ENCODE data around the gene TPI1. TPM values are rescaled to one million over a fixed set of nuclear protein-coding genes. Genes with fewer than 3 reads are reported as not detected.
A peak's percentile ranks its signal among the peaks of the same experiment; 100 is the strongest.
"Not testable (repeated sequence)": the region's sequence is repeated elsewhere in the genome, so short reads cannot be mapped to it uniquely, and the experiment has no call there.

The TPI1 gene
- total RNA-seq, 1 donor from 2014 or later = 499 TPM

DNA sequence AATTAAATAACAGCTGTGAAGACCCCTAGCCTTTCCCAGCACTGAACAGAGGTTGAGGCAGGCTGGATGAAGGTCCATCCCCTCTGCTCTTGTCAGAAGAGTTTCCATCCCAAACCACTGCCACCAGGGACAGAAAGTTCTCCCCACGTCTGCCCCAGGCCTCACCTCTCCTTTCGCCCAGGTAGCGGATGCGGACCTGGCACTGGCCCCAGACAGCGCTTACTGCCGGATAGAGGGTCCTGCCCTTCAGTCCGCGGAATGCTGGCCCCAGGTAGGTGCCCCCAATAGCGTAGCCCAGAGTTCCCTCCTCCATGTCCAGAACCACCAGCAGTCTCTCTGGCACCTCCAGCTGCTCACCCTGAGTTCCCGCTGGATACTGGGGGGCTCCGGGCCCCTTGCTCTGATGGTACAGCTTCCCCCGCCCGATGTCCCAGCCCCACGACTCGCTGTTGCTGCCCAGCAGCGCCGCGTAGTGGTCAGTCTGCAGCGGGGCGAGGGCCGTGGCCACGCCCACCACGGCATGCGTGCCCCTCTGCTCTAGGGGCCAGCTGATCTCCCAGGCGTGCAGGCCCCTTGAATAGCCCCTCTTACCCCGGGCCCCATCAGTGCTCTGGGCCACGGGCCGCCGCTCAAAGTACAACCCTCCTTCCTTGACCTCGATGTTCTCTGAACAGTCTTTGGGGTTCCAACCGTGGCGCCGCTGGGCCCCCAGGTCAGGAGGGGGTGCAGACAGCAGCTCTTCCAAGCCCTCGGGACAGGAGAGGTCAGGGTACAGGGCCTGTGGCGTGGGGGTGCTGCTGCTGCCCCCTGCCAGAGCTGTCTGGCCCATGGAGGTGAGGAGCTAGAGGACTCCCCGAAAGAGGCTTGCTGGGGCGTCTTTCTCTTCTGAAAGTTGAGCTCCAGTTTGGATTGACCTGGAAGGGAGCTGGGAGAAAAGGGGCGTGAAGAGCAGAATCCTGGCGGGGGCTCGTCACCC, 5.0 kb downstream of the TPI1 start:
- no peak for DNase-seq (ENCODE audit: low read depth)
- peaks cover 9% of the 10 kb centered on the region for H3K36me3 ChIP-seq (ENCODE audit: control insufficient read depth, insufficient read depth, low read length)
- no peaks in the 10 kb centered on the region for H3K27me3 ChIP-seq (ENCODE audit: control insufficient read depth, insufficient read depth, low read length)
- TF ChIP-seq CTCF (IDR thresholded peaks at IDR 0.05; ENCODE audit: insufficient read depth, low read length, poor library complexity, severe bottlenecking) = peak; percentile 97
- H3K4me3 ChIP-seq (ENCODE audit: low read depth, low read length) = peak overlapping the region; percentile 76

DNA sequence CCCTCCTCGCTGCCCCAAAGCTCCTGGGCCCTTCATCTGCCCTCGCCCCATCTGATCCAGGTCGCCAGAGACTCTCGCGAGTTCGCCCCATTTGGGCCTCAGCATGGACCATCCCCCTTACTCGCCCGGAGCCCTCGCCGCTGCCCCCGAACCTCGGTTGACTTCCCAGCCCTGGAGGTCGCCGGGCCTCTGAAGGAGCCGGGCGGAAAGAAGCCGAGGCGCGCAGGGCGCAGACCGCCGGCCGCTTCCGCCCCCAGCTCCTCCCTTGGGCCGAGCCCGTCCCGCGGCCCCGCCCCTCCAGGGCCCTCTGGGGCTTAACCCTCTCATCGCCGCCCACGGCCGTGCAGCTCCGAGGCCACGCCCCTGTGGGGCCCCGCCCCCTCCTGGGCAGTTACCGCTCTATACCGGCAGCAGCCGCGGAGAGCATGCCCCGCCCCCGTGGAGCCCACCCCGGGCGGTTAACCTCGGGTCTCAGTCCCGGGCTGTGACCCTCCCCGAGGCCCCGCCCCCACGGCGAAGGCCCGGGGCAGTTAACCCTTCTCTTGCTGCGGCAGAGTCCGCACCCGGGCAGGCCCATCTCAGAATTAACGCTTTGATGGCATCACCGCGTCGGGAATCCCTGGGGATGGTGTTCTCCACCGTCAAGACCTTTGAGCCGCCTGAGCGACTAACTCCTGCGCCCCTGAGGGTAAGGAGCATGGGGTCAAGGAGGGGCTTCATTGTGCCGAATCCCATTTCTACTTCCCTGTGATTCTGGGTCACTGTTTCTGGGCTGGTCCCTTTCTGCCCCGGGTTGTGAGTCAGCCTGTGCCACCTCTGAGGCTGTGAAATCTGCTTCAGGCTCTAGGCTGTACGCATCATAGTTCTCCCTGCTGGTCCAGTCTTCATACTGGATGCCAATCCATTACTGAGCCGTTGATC, 6.0 kb downstream of the TPI1 start, which contains the start of gene SPSB2:
Gene SPSB2, minus strand, starts transcription at position 210 of the 921 bp plus-strand sequence. CDS start 402 bp downstream, outside the sequence.
- peak within 1 kb of the TSS; percentile 76 for H3K4me3 ChIP-seq (ENCODE audit: low read depth, low read length)
- peak; percentile 76 for DNase-seq (ENCODE audit: low read depth)
- no peak for TF ChIP-seq CTCF (IDR thresholded peaks at IDR 0.05; ENCODE audit: insufficient read depth, low read length, poor library complexity, severe bottlenecking)
- H3K36me3 ChIP-seq (ENCODE audit: control insufficient read depth, insufficient read depth, low read length) = peaks cover 9% of the 10 kb centered on the region
- H3K27me3 ChIP-seq (ENCODE audit: control insufficient read depth, insufficient read depth, low read length) = no peaks in the 10 kb centered on the region

DNA sequence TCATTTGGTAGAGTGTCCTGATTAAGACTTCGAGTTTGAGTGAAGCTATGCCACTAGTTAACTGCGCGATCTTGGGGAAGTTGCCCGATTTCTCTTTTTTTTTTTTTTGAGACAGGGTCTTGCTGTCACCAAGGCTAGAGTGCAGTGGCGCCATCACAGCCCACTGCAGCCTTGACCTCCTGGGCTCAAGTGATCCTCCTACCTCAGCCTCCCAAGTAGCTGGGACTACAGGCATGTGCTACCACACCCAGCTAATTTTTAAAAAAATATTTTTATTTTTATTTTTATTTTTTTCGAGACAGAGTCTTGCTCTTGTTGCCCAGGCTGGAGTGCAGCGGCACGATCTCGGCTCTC, 6.7 kb downstream of the TPI1 start:
- H3K4me3 ChIP-seq (ENCODE audit: low read depth, low read length) = peak overlapping the region; percentile 76
- DNase-seq (ENCODE audit: low read depth); H3K27me3 ChIP-seq (ENCODE audit: control insufficient read depth, insufficient read depth, low read length); H3K36me3 ChIP-seq (ENCODE audit: control insufficient read depth, insufficient read depth, low read length): not testable (repeated sequence)

DNA sequence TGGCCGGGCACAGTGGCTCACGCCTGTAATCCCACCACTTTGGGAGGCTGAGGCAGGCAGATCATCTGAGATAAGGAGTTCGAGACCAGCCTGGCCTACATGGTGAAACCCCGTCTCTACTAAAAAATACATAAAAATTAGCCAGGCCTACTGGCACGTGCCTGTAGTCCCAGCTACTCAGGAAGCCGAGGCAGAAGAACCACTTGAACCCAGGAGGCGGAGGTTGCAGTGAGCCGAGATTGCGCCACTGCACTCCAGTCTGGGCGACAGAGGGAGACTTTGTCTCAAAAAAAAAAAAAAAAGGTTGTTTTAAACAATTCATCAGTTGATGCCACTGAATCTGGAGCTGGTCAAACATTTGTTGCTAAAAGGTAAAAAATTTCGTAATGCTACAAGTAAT, 12.5 kb downstream of the TPI1 start:
- not testable (repeated sequence) for H3K4me3 ChIP-seq (ENCODE audit: low read depth, low read length); H3K36me3 ChIP-seq (ENCODE audit: control insufficient read depth, insufficient read depth, low read length); DNase-seq (ENCODE audit: low read depth); H3K27me3 ChIP-seq (ENCODE audit: control insufficient read depth, insufficient read depth, low read length)

- no peaks in the 10 kb centered on the region for H3K36me3 ChIP-seq (ENCODE audit: control insufficient read depth, insufficient read depth, low read length)
- H3K4me3 ChIP-seq (ENCODE audit: low read depth, low read length) = no peak overlapping the region
- DNase-seq (ENCODE audit: low read depth) = no peak
- TF ChIP-seq CTCF (IDR thresholded peaks at IDR 0.05; ENCODE audit: insufficient read depth, low read length, poor library complexity, severe bottlenecking) = no peak
- H3K27me3 ChIP-seq (ENCODE audit: control insufficient read depth, insufficient read depth, low read length) = no peaks in the 10 kb centered on the region
Observed at GRCh38 chr12:6883252-6883651, 15.9 kb downstream of the TPI1 start.

DNA sequence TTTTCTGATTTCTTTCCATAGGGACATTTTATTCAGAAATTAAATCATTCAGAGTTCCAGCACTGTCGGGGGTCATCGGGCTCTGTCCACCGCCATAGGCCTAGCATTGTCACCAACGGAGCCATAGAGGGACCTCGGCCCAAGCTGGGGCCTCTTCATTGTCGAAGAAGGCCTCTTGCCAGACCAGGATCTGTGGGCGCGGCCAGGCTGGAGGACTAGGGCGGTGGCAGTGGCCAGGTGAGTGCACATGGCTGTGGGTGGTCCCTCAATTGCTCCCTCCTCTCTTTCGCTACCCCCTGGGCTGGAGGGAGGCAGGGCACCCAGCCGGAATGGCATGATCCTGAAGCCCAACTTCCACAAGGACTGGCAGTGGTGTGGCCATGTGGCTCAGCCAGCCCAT, 16.4 kb downstream of the TPI1 start:
- Histone ChIP-seq H3K4me3 (ENCODE audit: low read depth, low read length) (no peak overlapping the region), H3K27me3 (ENCODE audit: control insufficient read depth, insufficient read depth, low read length) (no peaks in the 10 kb centered on the region), H3K36me3 (ENCODE audit: control insufficient read depth, insufficient read depth, low read length) (no peaks in the 10 kb centered on the region)
- no peak for DNase-seq (ENCODE audit: low read depth)
- TF ChIP-seq CTCF (IDR thresholded peaks at IDR 0.05; ENCODE audit: insufficient read depth, low read length, poor library complexity, severe bottlenecking) = no peak

All from kidney epithelial cell (primary cell).